HCT116 (cell line): ENCODE measurements around the gene ZBTB20. TPM values are rescaled to one million over a fixed set of nuclear protein-coding genes. Genes with fewer than 3 reads are reported as not detected.

Source experiments
- ATAC-seq: fragments of 200-7000 bp; cut with Tn5 transposase; 2 replicates; pipeline ENCODE4 v1.9.1; 2020; ENCODE audit warnings: mild to moderate bottlenecking, moderate library complexity
- BruUV-seq: library from RNA; stranded (reverse); fragments of 400-500 nt; replicated peaks from 2 replicates; lab custom pipeline; 2021; lab: Mats Ljungman, UMichigan
- CTCF ChIA-PET: fragments of 300-600 bp; sonication (Branson Sonifier 250); formaldehyde crosslinking; loops from one replicate; lab custom pipeline; 2021; ENCODE audit warnings: antibody characterized with exemption; lab: Charles Lee
- POLR2A ChIA-PET: fragments of 300-600, 350-600 bp; sonication (Branson Sonifier 250); formaldehyde crosslinking; loops from one replicate; lab custom pipeline; 2021; ENCODE audit warnings: antibody characterized with exemption; lab: Charles Lee
- RAD21 ChIA-PET, 2 experiments: fragments of 300-600 bp; sonication (Branson Sonifier 250); formaldehyde crosslinking; loops; one replicate each; lab custom pipeline; 2023; ENCODE audit warnings: low total read pairs in 2 of 2; ENCODE audit not compliant: uncharacterized antibody in 2 of 2, unreplicated experiment in 2 of 2, low non-redundant PET in 1 of 2; lab: Charles Lee
- DNase-seq: peaks from one replicate; pipeline ENCODE4 v3.0.0-alpha.2; 2010; ENCODE audit warnings: low read depth, low spot score
- H2AFZ ChIP-seq: fragments of 200-600 bp; shearing (Covaris generic), sonication (generic); 2 replicates; pipeline ENCODE4 v1.6.1; 2017; ENCODE audit warnings: low read depth, mixed run types, mixed read lengths, antibody characterized with exemption, low read length; ENCODE audit not compliant: poor library complexity, severe bottlenecking
- H3K27ac ChIP-seq: 2 replicates; pipeline ENCODE4 v1.5.1; 2012; ENCODE audit warnings: low read depth, low read length
- H3K27me3 ChIP-seq: fragments of 200-600 bp; sonication (generic); 2 replicates; pipeline ENCODE4 v1.6.1; 2016; ENCODE audit warnings: mixed run types, low read length, mixed read lengths; ENCODE audit not compliant: insufficient read depth
- H3K36me3 ChIP-seq, 2 experiments: fragments of 200-500 bp in 1 of 2; fragments of 200-600 bp in 1 of 2; sonication (Bioruptor generic) in 1 of 2; sonication (generic) in 1 of 2; 2 replicates each; pipeline versions ENCODE4 v1.5.1 to v1.6.1; 2014 to 2016; ENCODE audit warnings: low read length in 2 of 2, inconsistent platforms in 1 of 2, mixed read lengths in 1 of 2, mixed run types in 1 of 2; ENCODE audit not compliant: insufficient read depth in 2 of 2, control insufficient read depth in 1 of 2
- H3K4me1 ChIP-seq, 2 experiments: fragments of 200-600 bp in 1 of 2; sonication (generic) in 1 of 2; 2 replicates each; pipeline versions ENCODE4 v1.5.1 to v1.6.1; 2012 to 2017; ENCODE audit warnings: low read length in 2 of 2, inconsistent platforms in 1 of 2, mild to moderate bottlenecking in 1 of 2, mixed read lengths in 1 of 2, mixed run types in 1 of 2, moderate library complexity in 1 of 2; ENCODE audit not compliant: insufficient read depth in 2 of 2, control insufficient read depth in 1 of 2
- H3K4me2 ChIP-seq: fragments of 200-600 bp; sonication (generic); 2 replicates; pipeline ENCODE4 v1.6.1; 2017; ENCODE audit warnings: mixed run types, low read length, mixed read lengths
- H3K4me3 ChIP-seq, 2 experiments: fragments of 200-600 bp in 1 of 2; sonication (generic) in 1 of 2; replicated peaks in 1 of 2; 2 replicates each; pipeline ENCODE4 v1.5.1; 2011 to 2016; ENCODE audit warnings: low read length in 2 of 2, control low read depth in 1 of 2, low read depth in 1 of 2, mild to moderate bottlenecking in 1 of 2, mixed read lengths in 1 of 2, mixed run types in 1 of 2
- H3K79me2 ChIP-seq: fragments of 200-600 bp; sonication (generic); 2 replicates; pipeline ENCODE4 v1.6.1; 2017; ENCODE audit warnings: mild to moderate bottlenecking, mixed run types, low read length, moderate library complexity, mixed read lengths; ENCODE audit not compliant: insufficient read depth
- H3K9ac ChIP-seq: fragments of 200-600 bp; sonication (generic); 2 replicates; pipeline ENCODE4 v1.6.1; 2016; ENCODE audit warnings: low read length, mixed read lengths
- H3K9me2 ChIP-seq: fragments of 200-600 bp; sonication (generic), shearing (Covaris generic); 2 replicates; pipeline ENCODE4 v1.6.1; 2017; ENCODE audit warnings: mixed run types, mild to moderate bottlenecking, moderate library complexity; ENCODE audit not compliant: insufficient read depth
- H3K9me3 ChIP-seq, 2 experiments: fragments of 200-500 bp in 1 of 2; fragments of 200-600 bp in 1 of 2; sonication (Bioruptor generic) in 1 of 2; sonication (generic) in 1 of 2; 2 replicates each; pipeline ENCODE4 v1.6.1; 2014 to 2017; ENCODE audit warnings: low read length in 2 of 2, mixed read lengths in 2 of 2, inconsistent platforms in 1 of 2, low read depth in 1 of 2, mild to moderate bottlenecking in 1 of 2, mixed run types in 1 of 2, moderate library complexity in 1 of 2; ENCODE audit not compliant: control insufficient read depth in 1 of 2, insufficient read depth in 1 of 2
- H4K20me1 ChIP-seq: fragments of 200-600 bp; sonication (generic), shearing (Covaris generic); 2 replicates; pipeline ENCODE4 v1.6.1; 2017; ENCODE audit warnings: mixed run types, mild to moderate bottlenecking, moderate library complexity; ENCODE audit not compliant: insufficient read depth
- ATF3 ChIP-seq: IDR thresholded peaks from 2 replicates; pipeline ENCODE4 v1.6.1; 2012
- CBX3 ChIP-seq: IDR thresholded peaks from 2 replicates; pipeline ENCODE4 v1.6.1; 2012; ENCODE audit warnings: low read depth
- CEBPB ChIP-seq: IDR thresholded peaks from 2 replicates; pipeline ENCODE4 v1.6.1; 2012; ENCODE audit warnings: low read depth
- CTCF ChIP-seq, 3 experiments: fragments of 200-600 bp in 1 of 3; sonication (generic) in 1 of 3; IDR thresholded peaks in 2 of 3; conservative IDR thresholded peaks in 1 of 3; 2 replicates each; pipeline ENCODE4 v1.5.1; 2012 to 2017; ENCODE audit warnings: low read depth in 2 of 3, low read length in 2 of 3, antibody characterized with exemption in 1 of 3, borderline replicate concordance in 1 of 3, control low read depth in 1 of 3, mild to moderate bottlenecking in 1 of 3, mixed read lengths in 1 of 3, mixed run types in 1 of 3, moderate library complexity in 1 of 3; ENCODE audit not compliant: insufficient read depth in 1 of 3
- EGR1 ChIP-seq: IDR thresholded peaks from 2 replicates; pipeline ENCODE4 v1.6.1; 2012; ENCODE audit warnings: low read depth
- ELF1 ChIP-seq: IDR thresholded peaks from 2 replicates; pipeline ENCODE4 v1.6.1; 2012; ENCODE audit warnings: low read depth, borderline replicate concordance
- EZH2 ChIP-seq: fragments of 200-600 bp; sonication (generic); IDR thresholded peaks from 2 replicates; pipeline ENCODE4 v1.6.1; 2017; ENCODE audit warnings: antibody characterized with exemption, mixed run types
- FOSL1 ChIP-seq: IDR thresholded peaks from 2 replicates; pipeline ENCODE4 v1.6.1; 2012; ENCODE audit warnings: low read depth
- POLR2AphosphoS5 ChIP-seq: IDR thresholded peaks from 2 replicates; pipeline ENCODE4 v1.6.1; 2011; ENCODE audit warnings: mild to moderate bottlenecking, low read depth, low read length, moderate library complexity
- RAD21 ChIP-seq: IDR thresholded peaks from 2 replicates; pipeline ENCODE4 v1.6.1; 2012; ENCODE audit warnings: low read depth, mild to moderate bottlenecking
- REST ChIP-seq: IDR thresholded peaks from 2 replicates; pipeline ENCODE4 v1.6.1; 2012; ENCODE audit warnings: low read depth
- SIN3A ChIP-seq: IDR thresholded peaks from 2 replicates; pipeline ENCODE4 v1.6.1; 2012; ENCODE audit warnings: low read depth
- SP1 ChIP-seq: IDR thresholded peaks from 2 replicates; pipeline ENCODE4 v1.6.1; 2012; ENCODE audit warnings: low read depth
- YY1 ChIP-seq: IDR thresholded peaks from 2 replicates; pipeline ENCODE4 v1.6.1; 2011; ENCODE audit warnings: low read length, low read depth, moderate library complexity, mild to moderate bottlenecking; ENCODE audit not compliant: insufficient replicate concordance; ENCODE audit errors: extremely low read depth
- ZBTB33 ChIP-seq: IDR thresholded peaks from 2 replicates; pipeline ENCODE4 v1.6.1; 2011; ENCODE audit warnings: mild to moderate bottlenecking, low read length, moderate library complexity; ENCODE audit not compliant: insufficient replicate concordance; ENCODE audit errors: extremely low read depth
- ZFX ChIP-seq: fragments of 450-650 bp; IDR thresholded peaks from 2 replicates; pipeline ENCODE4 v1.6.1; 2017
- intact Hi-C: fragments of 100-400 bp; cut with micrococcal nuclease; formaldehyde crosslinking; loops from 2 replicates; pipeline ENCODE4 v1.10.0; 2022
- total RNA-seq: library from RNA; stranded (reverse); gene quantifications from one replicate; pipeline ENCODE4 v1.2.1, GENCODE V29; 2021; ENCODE audit not compliant: unreplicated experiment

ZBTB20 gene
- total RNA-seq, 1 experiment from 2014 or later = 42.1 TPM

GRCh38 chr3:114722530-114722929 lies 424.6 kb downstream of the ZBTB20 start:
- peaks cover 93% of the 10 kb centered on the region for H3K79me2 ChIP-seq
- H3K9me3 ChIP-seq = no peaks in the 10 kb centered on the region
- intact Hi-C loops = no loop called here
- H3K27me3 ChIP-seq = no peaks in the 10 kb centered on the region
- no peak for DNase-seq
- ChIA-PET RAD21 (no interaction called here), POLR2A (no interaction called here), CTCF (no interaction called here)
- H3K9ac ChIP-seq = no peak overlapping the region
- no peak overlapping the region for H3K27ac ChIP-seq
- no peaks in the 10 kb centered on the region for H3K36me3 ChIP-seq
- no peaks in the 10 kb centered on the region for H3K9me2 ChIP-seq
- peaks cover 44 to 45% of the 10 kb centered on the region in 2 experiments for H3K4me1 ChIP-seq
- H3K4me3 ChIP-seq = no peak overlapping the region
- H3K4me2 ChIP-seq = no peak overlapping the region
- no peak for TF ChIP-seq CEBPB
- no peak for TF ChIP-seq SIN3A
- no peak for TF ChIP-seq YY1
- TF ChIP-seq REST = no peak
- TF ChIP-seq ELF1 = no peak
- no peak for TF ChIP-seq SP1
- no peak for TF ChIP-seq EGR1
- TF ChIP-seq EZH2 = no peak
- TF ChIP-seq FOSL1 = no peak
- TF ChIP-seq POLR2AphosphoS5 = no peak
- TF ChIP-seq RAD21 = no peak
- TF ChIP-seq ATF3 = no peak
- TF ChIP-seq CBX3 = no peak
- no peak for TF ChIP-seq CTCF (IDR thresholded peaks at IDR 0.05 in 2 of 3, conservative IDR thresholded peaks at IDR 0.05 in 1 of 3; ENCODE audit: borderline replicate concordance in 1 of 3, insufficient read depth in 1 of 3, low read depth in 2 of 3, low read length in 2 of 3)
- TF ChIP-seq ZFX = no peak
- no peak for TF ChIP-seq ZBTB33
- no peaks in the 10 kb centered on the region for H4K20me1 ChIP-seq
- ATAC-seq = no peak
- BruUV-seq = no TSS peak
- H2AFZ ChIP-seq = no peak overlapping the region
